BE2C (cell line): ENCODE results near the gene EMSY.

Source experiments
- DNase-seq: peaks from one replicate; pipeline ENCODE4 v3.0.0-alpha.2; 2020
- H3K27me3 ChIP-seq: fragments of 250-450 bp; sonication (Bioruptor Pico); 2 replicates; pipeline ENCODE4 v1.5.1; 2020; ENCODE audit warnings: mild to moderate bottlenecking
- H3K36me3 ChIP-seq: fragments of 250-450 bp; sonication (Bioruptor Pico); 2 replicates; pipeline ENCODE4 v1.5.1; 2020; ENCODE audit warnings: mild to moderate bottlenecking
- H3K4me1 ChIP-seq: fragments of 250-450 bp; sonication (Bioruptor Pico); 2 replicates; pipeline ENCODE4 v1.5.1; 2020
- H3K4me3 ChIP-seq: 2 replicates; pipeline ENCODE4 v1.5.1; 2011; ENCODE audit warnings: low read depth, low read length
- H3K9me3 ChIP-seq: fragments of 250-450 bp; sonication (Bioruptor Pico); 2 replicates; pipeline ENCODE4 v1.5.1; 2020
- TF ChIP-seq, protein P1 (sequence below): IDR thresholded peaks from 2 replicates; pipeline ENCODE4 v1.5.1; 2012; ENCODE audit warnings: mild to moderate bottlenecking, low read depth, low read length

Gene EMSY

DNA sequence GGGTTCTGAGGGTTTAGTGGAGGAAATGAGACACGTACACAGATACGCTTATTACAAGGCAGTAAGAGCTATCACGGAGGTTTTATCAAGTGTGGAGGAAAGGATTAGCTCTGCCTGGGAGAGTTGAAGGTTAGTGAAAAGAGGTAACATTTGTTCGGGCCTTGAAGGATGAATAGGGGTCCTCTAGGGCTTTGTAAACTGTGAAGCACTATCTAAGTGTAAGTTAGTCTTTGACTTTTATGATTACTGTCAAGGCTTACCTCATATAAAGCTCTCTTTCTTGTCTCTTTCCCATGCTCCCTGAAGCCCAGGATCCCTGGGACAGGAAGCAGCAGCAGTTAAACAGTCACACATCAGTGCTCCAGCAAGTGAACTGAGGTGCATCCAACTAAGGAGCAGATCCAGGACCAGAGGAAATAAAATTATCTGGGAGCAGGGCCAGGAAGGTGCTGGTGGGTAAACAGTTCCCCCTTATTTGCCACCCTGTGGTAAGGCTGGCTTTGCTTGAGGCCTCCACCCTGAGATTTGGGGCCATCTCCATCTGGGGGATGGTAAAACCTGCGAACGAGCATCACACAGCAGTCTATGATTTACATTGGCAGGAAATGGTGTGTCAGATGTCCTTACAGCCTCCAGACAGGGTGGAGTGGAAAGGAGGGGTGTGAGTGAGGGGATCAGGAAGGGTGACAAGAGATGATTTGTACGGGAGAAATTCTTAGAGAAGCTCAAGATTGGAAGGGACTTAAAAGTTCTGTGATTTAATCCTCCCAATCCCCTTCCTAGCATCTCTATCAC is 36.5 kb upstream of the EMSY start:
- TF ChIP-seq, protein P1, sequence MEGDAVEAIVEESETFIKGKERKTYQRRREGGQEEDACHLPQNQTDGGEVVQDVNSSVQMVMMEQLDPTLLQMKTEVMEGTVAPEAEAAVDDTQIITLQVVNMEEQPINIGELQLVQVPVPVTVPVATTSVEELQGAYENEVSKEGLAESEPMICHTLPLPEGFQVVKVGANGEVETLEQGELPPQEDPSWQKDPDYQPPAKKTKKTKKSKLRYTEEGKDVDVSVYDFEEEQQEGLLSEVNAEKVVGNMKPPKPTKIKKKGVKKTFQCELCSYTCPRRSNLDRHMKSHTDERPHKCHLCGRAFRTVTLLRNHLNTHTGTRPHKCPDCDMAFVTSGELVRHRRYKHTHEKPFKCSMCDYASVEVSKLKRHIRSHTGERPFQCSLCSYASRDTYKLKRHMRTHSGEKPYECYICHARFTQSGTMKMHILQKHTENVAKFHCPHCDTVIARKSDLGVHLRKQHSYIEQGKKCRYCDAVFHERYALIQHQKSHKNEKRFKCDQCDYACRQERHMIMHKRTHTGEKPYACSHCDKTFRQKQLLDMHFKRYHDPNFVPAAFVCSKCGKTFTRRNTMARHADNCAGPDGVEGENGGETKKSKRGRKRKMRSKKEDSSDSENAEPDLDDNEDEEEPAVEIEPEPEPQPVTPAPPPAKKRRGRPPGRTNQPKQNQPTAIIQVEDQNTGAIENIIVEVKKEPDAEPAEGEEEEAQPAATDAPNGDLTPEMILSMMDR: no peak
- no peaks in the 10 kb centered on the region for H3K9me3 ChIP-seq
- peak; percentile 69 for DNase-seq
- H3K4me3 ChIP-seq: peak overlapping the region; percentile 35
- H3K27me3 ChIP-seq: no peaks in the 10 kb centered on the region
- H3K4me1 ChIP-seq: peaks cover 14% of the 10 kb centered on the region
- no peaks in the 10 kb centered on the region for H3K36me3 ChIP-seq

DNA sequence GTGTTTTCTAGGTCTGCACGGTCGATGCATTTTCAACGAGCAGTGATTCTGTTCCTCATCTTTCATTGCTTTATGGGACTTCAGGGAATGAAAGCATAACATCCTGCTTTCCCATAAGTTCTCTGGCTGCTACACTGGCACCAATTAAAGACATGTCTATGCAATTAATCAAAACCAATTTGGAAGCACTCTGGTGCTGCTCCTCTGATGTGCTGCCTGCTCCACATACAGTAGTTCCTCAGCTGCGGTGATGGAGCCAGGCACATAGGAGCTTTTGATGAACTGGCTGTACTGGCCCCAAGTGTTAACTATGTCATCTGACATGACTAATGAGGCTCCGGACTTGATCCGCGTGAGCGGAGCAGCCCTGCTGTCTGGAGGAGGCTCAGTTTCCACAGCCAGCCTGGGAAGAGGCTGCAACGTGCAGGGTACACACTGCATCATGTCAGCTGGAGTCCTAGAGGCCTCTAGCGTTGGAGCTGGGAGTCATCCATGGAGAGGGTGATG is 33.9 kb upstream of the EMSY start:
- peak; percentile 16 for DNase-seq
- no peaks in the 10 kb centered on the region for H3K27me3 ChIP-seq
- H3K36me3 ChIP-seq: no peaks in the 10 kb centered on the region
- no peaks in the 10 kb centered on the region for H3K9me3 ChIP-seq
- no peak overlapping the region for H3K4me3 ChIP-seq
- peaks cover 21% of the 10 kb centered on the region for H3K4me1 ChIP-seq
- TF ChIP-seq, protein P1: no peak

DNA sequence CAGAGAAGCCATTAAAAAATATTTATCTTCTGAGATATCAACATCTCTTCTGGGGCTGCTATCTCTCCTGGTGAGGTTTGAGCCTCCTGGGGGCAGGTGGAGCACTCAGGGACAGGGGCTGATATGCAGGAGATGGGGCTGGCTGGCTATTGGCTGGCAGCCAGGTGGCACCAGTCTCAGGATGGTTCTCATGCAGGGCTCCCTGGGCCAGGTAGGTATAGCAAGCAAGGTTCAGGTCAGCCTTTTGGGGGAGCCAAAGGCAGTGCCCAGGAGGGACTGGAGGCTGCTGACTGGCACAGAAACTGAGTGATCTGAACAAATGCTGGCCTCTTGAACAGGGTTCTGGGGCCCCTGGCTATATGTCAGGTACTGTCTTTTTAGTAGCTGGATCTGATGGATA is 29.7 kb upstream of the EMSY start:
- Histone ChIP-seq H3K36me3 (no peaks in the 10 kb centered on the region), H3K27me3 (no peaks in the 10 kb centered on the region), H3K4me3 (no peak overlapping the region), H3K4me1 (peaks cover 14% of the 10 kb centered on the region), H3K9me3 (no peaks in the 10 kb centered on the region)
- peak; percentile 19 for DNase-seq
- TF ChIP-seq, protein P1: no peak

DNA sequence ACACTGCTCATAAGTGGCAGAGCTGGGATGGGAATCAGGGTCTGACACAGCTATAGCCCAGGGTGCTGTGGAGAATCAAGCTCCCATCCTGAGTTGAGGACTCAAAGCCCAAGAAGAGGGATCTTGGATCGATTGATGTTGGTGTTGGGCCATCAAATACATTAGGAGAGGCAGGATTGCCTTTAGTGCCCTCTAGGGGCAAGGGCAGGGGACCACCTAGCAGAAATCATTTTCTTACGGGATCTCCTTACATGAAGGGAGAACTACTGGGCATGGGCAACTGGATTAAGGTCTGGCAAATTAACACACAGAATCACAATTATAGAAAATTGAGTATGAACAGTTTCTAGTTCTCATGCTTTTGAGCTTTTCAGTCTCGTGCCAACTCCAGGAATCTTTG is 24.9 kb upstream of the EMSY start:
- Histone ChIP-seq H3K27me3 (no peaks in the 10 kb centered on the region), H3K4me3 (no peak overlapping the region), H3K4me1 (peaks cover 11% of the 10 kb centered on the region), H3K36me3 (no peaks in the 10 kb centered on the region), H3K9me3 (no peaks in the 10 kb centered on the region)
- TF ChIP-seq, protein P1: peak; percentile 73
- peak; percentile 28 for DNase-seq

DNA sequence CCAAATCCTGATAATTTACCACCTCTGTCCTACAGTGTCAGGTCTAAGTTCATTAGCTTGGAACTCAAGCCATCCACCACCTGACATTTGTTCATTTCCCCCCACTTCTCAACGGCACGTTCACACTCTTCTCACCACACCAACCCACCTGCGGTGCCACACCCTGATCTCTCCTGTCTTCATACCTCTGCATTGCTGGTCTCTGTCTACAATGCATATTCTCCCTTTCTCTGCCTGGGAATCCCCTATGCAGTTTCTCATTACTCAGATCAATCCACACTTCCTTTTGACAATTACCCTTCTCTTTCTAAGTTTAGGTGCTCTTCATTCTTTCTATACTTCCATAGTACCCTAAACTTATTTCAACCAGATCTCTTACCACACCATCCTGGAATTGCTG is 20.4 kb upstream of the EMSY start:
- TF ChIP-seq, protein P1: no peak
- H3K27me3 ChIP-seq: no peaks in the 10 kb centered on the region
- H3K9me3 ChIP-seq: no peaks in the 10 kb centered on the region
- no peaks in the 10 kb centered on the region for H3K4me1 ChIP-seq
- H3K4me3 ChIP-seq: no peak overlapping the region
- no peak for DNase-seq
- no peaks in the 10 kb centered on the region for H3K36me3 ChIP-seq

DNA sequence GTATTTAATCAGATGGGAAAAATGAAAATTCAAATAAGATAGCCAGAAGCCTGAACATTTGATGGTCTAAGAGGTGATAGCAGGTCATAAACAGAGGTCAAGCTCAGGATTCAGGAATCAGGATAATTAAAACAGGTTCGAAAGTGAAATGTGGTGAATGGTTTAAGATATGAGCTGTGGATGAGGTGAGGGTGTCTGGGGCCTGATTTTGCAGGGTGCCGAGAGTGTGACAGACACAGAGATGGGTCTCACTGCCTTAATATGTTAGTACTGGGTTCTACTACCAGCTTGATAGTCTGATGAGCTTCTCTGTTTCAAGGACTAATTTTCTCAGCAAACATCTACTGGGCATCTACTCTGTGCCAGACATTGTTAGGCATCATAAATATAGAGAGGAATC is 19.9 kb upstream of the EMSY start:
- DNase-seq: no peak
- Histone ChIP-seq H3K4me1 (no peaks in the 10 kb centered on the region), H3K4me3 (no peak overlapping the region), H3K36me3 (no peaks in the 10 kb centered on the region), H3K27me3 (no peaks in the 10 kb centered on the region), H3K9me3 (no peaks in the 10 kb centered on the region)
- TF ChIP-seq, protein P1: no peak
